Activated CD4-positive, CD25-positive, alpha-beta regulatory T cell treated with anti-CD3 and anti-CD28 coated beads, Interleukin-2, amount 50 U/mL, for 16 hours (primary cell): Measurements from ENCODE around the gene DOK7.
"Not testable (repeated sequence)": the region's sequence is repeated elsewhere in the genome, so short reads cannot be mapped to it uniquely, and the experiment has no call there.

Source experiments
- DNase-seq: peaks from one replicate; pipeline ENCODE4 v3.0.0-alpha.2; 2020; ENCODE audit warnings: low read depth, low spot score

Gene DOK7

GRCh38 chr4:3442959-3443749 lies 20.0 kb upstream of the DOK7 start:
- peak; percentile 45 for DNase-seq

- no peak for DNase-seq
Observed at GRCh38 chr4:3443750-3444309, 19.3 kb upstream of the DOK7 start.

GRCh38 chr4:3444351-3445110 lies 18.6 kb upstream of the DOK7 start:
- no peak for DNase-seq

GRCh38 chr4:3445111-3445820 lies 17.8 kb upstream of the DOK7 start:
- no peak for DNase-seq

GRCh38 chr4:3445829-3446545 lies 17.1 kb upstream of the DOK7 start:
- DNase-seq, result no peak

- DNase-seq, result no peak
Observed at GRCh38 chr4:3446631-3447320, 16.3 kb upstream of the DOK7 start.

- no peak for DNase-seq
Observed at GRCh38 chr4:3447431-3448395, 15.4 kb upstream of the DOK7 start.

- DNase-seq, result no peak
Observed at GRCh38 chr4:3449047-3449573, 14.0 kb upstream of the DOK7 start.

GRCh38 chr4:3449574-3450534 lies 13.3 kb upstream of the DOK7 start:
- DNase-seq, result no peak

GRCh38 chr4:3450643-3451042 lies 12.5 kb upstream of the DOK7 start:
- no peak for DNase-seq

GRCh38 chr4:3451956-3452355 lies 11.2 kb upstream of the DOK7 start:
- no peak for DNase-seq

- DNase-seq, result no peak
Observed at GRCh38 chr4:3452376-3452775, 10.7 kb upstream of the DOK7 start.

- DNase-seq, result not testable (repeated sequence)
Observed at GRCh38 chr4:3455596-3455995, 7.5 kb upstream of the DOK7 start.

- no peak for DNase-seq
Observed at GRCh38 chr4:3458371-3458770, 4.7 kb upstream of the DOK7 start.

- DNase-seq, result not testable (repeated sequence)
Observed at GRCh38 chr4:3459156-3459555, 4.0 kb upstream of the DOK7 start.

- DNase-seq, result no peak
Observed at GRCh38 chr4:3460926-3461325, 2.2 kb upstream of the DOK7 start.

- no peak for DNase-seq
Observed at GRCh38 chr4:3461515-3462291, 1.4 kb upstream of the DOK7 start.
